Measurements from ENCODE around the gene ZEB2.

- TF ChIP-seq CTCF (IDR thresholded peaks at IDR 0.05; ENCODE audit: low read depth, low read length, missing input control) (no peak), RAD21 (IDR thresholded peaks at IDR 0.05) (no peak), NR2F2 (IDR thresholded peaks at IDR 0.05) (no peak), YY1 (IDR thresholded peaks at IDR 0.05) (no peak), TAF1 (conservative IDR thresholded peaks at IDR 0.05) (no peak), MAX (IDR thresholded peaks at IDR 0.05) (no peak), RXRA (IDR thresholded peaks at IDR 0.05) (no peak), GABPA (IDR thresholded peaks at IDR 0.05 in 1 of 2, conservative IDR thresholded peaks at IDR 0.05 in 1 of 2) (no peak), REST (IDR thresholded peaks at IDR 0.05) (no peak)
Observed at GRCh38 chr2:144479659-144480058, 40.3 kb downstream of the ZEB2 start.
